Renal cortical epithelial cell (primary cell): ENCODE results near the gene GRIA1. TPM values are rescaled to one million over a fixed set of nuclear protein-coding genes. Genes with fewer than 3 reads are reported as not detected.
"Not testable (repeated sequence)": the region's sequence is repeated elsewhere in the genome, so short reads cannot be mapped to it uniquely, and the experiment has no call there.

Source experiments
- DNase-seq: peaks from one replicate; pipeline ENCODE4 v3.0.0-alpha.2; 2011; ENCODE audit warnings: low read depth
- total RNA-seq: library from RNA; depleted of rRNA; stranded (reverse); fragments of >200 nt; gene quantifications from 2 replicates; pipeline ENCODE4 v1.2.3, GENCODE V29; 2014

Gene GRIA1
- total RNA-seq, 1 donor from 2014 or later: not detected

GRCh38 chr5:153824909-153825308 lies 334.4 kb downstream of the GRIA1 start:
- no peak for DNase-seq

- no peak for DNase-seq
These were observed 336.9 kb downstream of the GRIA1 start for GRCh38 chr5:153827397-153827796.

- DNase-seq: no peak
These were observed 339.1 kb downstream of the GRIA1 start for GRCh38 chr5:153829510-153830065.

- no peak for DNase-seq
These were observed 341.5 kb downstream of the GRIA1 start for GRCh38 chr5:153831973-153832372.

- DNase-seq: no peak
These were observed 345.5 kb downstream of the GRIA1 start for GRCh38 chr5:153835891-153836515.

GRCh38 chr5:153849303-153850113 lies 359.0 kb downstream of the GRIA1 start:
- DNase-seq: not testable (repeated sequence)

- DNase-seq: no peak
These were observed 369.9 kb downstream of the GRIA1 start for GRCh38 chr5:153860195-153860886.

- DNase-seq: not testable (repeated sequence)
These were observed 372.4 kb downstream of the GRIA1 start for GRCh38 chr5:153862906-153863305.
